GM21381 (cell line): ENCODE measurements around the gene TTC39C.
"Not testable (repeated sequence)": the region's sequence is repeated elsewhere in the genome, so short reads cannot be mapped to it uniquely, and the experiment has no call there.

Experiments used
- ATAC-seq: cut with Tn5 transposase; IDR thresholded peaks from one replicate; pipeline ENCODE4 v1.9.1; 2021; ENCODE audit warnings: mild to moderate bottlenecking, moderate library complexity; ENCODE audit not compliant: unreplicated experiment

TTC39C gene

DNA sequence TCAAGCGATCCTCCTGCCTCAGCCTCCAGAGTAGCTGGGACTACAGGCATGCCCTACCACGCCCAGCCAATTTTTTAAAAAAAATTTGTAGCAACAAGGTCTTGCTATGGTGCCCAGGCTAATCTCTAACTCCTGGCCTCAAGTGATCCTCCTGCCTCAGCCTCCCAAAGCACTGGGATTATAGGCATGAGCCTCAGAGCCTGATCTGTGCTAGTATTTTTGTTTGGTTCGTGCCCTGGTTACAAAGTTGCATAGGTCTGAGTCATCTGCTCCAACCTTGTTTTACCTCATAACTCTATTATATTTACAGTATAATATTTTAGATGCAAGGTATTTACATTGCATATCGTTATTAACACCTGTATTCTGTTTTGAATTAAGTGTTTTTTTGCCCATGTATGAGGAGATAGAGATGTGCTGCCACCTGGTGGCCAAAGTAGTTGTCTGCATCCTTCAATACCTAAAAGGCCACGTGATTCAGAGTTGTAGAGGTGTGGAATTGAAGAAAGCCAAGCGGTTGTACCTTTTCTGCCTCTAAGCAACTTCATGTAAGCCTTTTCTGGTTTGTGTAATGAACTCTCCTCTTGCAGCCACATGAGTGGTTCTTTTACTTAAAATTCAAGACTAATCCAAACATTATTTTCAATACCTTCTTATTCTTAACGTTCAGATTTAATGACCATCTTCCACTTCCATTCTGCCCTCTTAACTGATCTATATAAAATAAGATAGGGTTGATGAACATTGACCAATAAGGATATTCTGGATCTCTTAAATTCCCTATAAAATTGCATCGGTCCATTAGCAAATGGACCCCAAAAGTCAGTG is 104.4 kb downstream of the TTC39C start:
- no peak for ATAC-seq

DNA sequence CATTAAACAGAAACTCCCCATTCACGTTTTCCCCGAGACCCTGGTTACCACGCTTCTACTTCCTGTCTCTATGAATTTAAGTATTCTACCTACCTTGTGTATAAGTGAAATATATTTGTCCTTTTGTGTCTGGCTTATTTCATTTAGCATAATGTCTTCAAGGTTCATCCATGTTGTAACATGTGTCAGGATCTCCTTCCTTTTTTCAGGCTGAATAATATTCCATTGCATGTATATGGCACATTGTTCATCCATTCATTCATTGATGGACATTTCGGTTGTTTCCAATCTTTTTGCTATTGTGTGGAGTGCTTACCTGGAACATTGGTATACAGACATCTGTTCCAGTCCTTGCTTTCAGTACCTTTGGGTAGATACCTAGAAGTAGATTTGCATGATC is 106.1 kb downstream of the TTC39C start:
- no peak for ATAC-seq

DNA sequence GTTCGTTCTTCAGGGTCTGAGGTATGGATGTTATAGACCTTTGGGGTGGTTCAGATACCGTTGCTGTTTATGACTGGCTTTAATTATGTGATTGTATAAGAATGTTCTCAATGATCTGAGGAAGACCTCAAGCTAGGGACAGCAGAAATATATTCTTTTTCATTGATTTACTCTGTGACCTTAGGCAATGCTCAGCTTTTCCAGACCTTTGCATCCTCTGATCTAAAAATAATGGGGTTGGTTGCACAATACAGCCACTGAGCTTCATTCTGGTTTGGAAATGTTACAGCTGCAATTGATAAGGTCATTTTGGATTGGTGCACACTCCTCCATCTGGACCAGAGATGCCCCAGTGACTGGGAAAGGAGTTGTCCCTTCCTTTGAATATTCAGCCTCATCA is 107.1 kb downstream of the TTC39C start:
- no peak for ATAC-seq

DNA sequence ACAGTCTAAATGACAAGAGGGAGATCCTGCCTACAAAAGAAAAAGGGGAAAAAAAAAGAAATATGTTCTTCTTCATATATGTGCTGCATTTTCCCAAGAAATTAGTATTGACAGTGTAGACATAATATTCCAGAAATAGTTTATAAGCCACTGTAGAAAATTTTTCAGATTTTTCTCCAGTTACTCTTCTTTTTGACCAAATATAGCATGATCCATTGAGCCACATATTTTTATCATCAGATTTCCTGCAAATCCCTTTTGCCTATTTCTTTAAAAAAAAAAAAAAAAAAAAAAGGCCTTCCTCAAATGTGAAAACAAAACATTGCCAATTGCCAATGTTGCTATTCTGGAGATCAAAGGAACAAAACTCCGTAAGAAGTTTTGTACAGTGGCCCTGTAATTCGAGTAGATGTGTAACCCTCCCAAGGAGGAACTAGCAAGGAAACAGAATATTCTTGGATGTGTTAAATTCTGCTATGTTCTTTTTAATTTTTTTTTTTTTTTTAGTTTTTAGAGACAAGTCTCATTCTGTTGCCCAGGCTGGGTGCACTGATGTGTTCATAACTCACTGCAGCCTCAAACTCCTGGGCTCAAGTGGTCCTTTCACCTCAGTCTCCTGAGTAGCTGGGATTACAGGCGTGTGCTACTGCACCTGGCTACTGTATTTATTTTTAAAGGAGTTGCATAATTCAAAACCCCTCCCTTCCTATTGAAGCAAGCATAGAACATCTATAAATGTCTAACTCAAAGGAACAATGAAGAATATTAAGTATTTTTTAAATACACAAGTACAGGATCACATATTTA is 111.8 kb downstream of the TTC39C start:
- ATAC-seq: no peak

DNA sequence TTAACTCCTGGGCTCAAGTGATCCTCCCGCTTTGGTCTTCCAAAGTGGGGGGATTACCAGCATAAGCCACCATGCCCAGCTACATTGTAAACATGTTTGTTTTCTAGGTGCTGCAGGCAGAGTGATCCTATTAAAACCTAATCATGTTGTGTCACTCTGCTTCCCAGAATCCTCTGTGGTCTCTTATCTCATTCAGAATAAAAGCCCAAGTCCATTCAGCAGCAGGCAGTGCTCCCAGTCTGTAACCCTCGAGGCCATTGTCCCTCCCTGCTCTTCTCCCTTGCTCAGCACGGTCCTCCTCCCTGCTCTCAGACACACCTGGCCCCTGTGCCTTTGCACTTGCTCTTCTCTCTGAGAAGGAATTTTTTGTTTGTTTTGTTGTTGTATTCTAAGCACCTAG is 113.2 kb downstream of the TTC39C start:
- no peak for ATAC-seq

DNA sequence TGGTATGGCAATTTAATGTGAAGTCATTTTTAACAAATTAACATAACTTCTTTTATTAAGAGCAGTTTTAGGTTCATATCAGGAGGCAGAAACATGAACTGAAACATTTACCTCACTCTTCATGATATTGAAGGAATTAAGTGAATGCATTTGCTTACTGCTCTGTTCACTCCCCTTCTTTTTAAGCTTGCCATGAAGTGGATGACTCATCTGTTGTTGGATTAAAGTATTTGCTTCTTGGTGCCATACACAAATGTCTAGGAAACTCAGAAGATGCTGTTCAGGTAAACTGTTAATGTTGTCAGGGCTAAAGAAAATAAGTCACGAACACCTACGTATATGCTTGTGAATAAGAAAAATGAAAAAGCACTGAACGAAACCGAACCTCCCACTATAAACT is 114.1 kb downstream of the TTC39C start:
- ATAC-seq: no peak

DNA sequence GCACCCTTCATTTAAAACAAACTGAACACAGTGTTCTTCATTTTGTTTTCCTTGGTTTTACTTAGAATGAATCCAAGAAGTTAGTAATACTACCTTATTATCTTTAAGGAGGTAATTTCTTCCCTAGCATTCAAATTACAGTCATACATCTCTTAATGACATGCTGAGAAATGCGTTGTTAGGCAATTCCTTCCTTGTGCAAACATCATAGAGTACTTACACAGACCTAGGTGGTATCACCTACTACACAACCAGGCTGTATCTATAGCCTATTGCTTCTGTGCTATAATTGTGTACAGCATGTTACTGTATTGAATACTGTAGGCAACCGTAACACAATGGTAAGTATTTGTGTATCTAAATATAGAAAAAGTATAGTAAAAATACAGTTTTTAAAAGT is 115.9 kb downstream of the TTC39C start:
- ATAC-seq: no peak

DNA sequence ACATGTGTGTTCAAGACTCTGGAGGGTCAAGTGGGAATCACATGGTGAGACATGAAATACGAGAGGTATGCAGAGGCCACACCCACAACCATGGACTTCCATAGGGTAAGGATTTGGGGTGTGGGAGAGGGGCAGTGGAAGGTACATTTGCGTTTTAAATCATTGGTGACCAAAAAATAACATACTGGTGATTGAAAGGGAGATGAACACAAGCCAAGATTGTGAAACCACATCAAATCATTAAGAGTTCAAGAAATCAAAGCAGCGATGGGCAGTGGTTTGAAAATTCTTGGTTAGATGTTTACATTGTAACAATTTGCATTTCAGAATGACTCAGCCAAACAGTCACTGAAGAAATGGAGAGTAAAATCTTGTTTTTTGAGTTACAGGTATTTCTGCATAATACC is 122.4 kb downstream of the TTC39C start:
- ATAC-seq: no peak

DNA sequence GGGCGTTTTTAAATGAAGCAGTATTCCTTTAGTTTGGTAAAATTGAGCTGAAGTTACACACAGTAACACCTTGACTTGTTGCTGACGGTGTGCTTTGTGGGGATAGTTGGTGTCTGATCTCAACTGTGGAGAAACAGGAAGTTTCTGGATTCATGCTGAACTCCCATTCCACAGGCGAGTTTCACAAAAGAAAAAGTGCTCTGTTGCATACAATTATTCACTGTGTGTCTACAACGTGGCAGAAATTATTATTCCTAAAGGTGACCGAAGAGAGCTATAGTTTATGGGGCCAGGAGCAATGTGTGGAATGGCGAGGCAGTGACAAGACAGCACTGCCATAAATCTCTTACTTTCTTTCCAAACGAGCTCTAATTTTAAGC is 123.8 kb downstream of the TTC39C start:
- ATAC-seq: peak; percentile 16

DNA sequence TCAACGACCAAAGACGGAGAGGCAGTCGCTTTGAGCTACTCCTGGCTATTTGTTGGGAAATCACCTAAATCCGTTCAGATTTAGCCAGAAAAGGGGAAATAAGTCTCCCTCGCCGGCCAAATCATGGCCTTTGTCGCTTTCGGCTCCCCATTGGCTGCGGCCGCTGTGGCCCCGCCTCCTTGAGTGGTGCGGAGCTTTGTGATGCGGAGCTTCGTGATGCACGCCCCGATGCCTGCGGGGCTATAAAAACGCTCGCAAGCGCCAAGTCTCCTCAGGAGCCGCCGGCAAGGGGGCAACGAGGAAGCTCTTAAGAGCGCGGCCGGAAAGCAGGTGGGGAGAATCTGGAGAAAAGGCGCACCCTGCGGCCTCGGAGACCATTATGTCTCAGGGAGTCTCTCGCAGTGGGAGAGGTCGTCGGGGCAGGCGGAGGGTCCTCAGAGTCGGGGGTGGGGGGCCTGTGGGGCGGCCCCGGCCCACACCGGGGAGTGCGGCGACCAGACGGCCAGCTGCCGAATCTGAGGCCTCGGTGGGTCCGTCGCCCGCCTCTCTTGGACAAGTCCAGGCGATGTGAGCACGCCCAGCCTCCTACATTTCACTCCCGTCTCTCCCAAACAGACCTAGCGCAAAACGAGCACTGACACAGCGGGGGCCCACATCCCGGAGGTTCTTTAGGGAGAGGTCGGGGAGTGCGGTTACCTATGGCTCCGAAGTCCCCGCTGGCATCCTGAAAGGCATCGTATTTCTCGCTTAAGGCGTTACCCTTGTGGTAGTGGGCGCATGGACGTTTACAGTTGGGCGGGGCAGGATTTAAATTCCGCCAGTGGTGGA is 124.4 kb downstream of the TTC39C start, which contains the start of gene CABYR:
TSS of gene CABYR (plus strand) at position 274 of the 828 bp plus-strand sequence. CDS start 4,053 bp downstream, outside the sequence.
- peak; percentile 91 for ATAC-seq

DNA sequence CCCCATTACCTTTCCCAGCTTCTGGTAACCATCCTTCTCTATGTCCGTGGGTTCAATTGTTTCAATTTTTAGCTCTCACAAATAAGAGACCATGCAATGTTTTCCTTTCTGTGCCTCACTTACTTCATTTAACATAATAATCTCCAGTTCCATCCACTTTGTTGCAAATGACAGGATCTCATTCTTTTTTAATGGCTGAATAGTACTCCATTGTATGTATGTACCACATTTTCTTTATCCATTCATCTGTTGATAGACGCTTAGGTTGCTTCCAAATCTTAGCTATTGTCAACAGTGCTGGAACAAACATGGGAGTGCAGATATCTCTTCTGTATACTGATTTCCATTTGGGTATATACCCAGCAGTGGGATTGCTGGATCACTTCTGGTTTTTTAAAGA is 126.1 kb downstream of the TTC39C start:
- ATAC-seq: no peak

DNA sequence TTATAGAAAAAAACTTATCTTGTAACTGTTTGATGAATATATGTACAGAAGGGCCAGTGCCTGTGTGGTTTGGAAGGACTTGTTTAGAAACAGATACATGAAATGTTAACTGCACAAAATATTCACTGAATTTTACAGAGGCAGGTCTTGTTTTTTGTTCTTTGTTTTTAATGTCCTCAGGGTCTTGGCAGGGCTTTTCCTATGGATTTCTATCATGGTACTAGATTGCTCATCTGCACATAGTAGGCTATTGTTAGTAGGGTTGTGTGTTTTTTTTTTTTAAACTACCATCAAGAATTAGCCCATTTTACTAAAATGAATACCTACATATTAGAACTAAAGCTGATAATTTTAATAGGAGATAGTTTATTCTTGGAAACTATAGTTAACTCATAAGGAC is 127.8 kb downstream of the TTC39C start:
- ATAC-seq: no peak

DNA sequence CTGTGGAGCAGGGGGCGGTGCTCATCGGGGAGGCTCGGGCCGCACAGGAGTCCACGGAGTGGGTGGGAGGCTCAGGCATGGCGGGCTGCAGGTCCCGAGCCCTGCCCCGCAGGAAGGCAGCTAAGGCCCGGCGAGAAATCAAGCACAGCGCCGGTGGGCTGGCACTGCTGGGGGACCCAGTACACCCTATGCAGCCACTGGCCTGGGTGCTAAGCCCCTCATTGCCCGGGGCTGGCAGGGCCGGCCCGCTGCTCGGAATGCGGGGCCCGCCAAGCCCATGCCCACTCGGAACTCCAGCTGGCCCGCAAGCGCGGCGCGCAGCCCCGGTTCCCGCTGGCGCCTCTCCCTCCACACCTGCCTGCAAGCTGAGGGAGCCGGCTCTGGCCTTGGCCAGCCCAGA is 135.0 kb downstream of the TTC39C start:
- ATAC-seq: not testable (repeated sequence)

DNA sequence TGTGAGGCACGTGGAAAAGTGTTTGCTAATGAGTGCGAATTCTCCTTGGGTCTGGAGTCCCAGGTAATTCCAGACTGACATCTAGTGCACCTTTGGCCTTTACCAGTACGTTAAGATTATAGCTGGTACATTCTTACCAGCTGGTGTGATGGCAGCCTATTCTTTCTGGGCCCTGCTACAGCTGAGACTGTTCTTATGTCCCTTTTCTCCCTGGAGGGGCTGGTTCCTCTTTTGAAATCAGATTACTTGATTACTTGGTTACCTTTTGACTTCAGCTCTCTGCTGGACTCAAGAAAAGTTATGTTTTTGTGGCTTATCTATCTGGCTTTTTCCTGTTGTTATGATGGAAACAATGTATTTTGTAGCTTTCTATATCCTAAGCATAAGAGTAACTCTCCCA is 138.8 kb downstream of the TTC39C start:
- ATAC-seq: no peak

DNA sequence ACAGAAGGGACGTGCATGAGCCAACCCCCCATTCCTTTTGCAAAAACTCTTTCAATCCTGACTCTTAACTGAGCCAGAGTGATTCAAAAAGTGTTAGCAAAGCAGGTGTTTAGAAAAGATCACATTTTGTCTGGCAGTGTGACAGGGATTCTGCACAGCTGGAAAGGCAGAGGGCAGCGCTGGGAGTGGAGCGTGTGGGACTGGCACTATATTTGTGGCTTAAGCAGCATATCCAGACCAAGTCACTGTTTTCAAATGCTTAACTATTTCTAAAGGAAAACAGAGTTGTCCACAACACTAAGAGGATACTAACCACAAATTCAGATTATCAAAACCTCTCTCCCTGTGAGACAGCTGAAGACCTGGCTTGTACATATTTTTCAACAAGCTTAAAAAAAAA is 143.3 kb downstream of the TTC39C start:
- no peak for ATAC-seq

DNA sequence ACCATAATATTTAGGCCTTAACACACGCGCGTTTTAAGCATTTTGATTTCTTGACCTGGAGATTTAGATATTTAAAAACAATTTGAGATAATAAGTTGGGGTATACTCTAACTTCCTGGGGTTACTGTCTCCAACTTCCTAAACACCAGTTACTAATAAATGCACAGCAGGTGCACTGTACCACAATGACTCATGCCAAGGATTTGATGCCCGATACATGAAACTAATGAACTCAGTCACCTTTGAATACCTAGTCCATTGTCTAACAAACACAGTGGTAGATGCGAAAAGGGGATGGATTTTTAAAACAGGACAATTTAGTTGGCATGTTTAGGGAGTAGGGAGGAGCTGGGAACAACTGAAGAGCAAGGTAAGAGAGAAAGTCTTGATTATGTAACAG is 145.5 kb downstream of the TTC39C start:
- ATAC-seq: no peak

DNA sequence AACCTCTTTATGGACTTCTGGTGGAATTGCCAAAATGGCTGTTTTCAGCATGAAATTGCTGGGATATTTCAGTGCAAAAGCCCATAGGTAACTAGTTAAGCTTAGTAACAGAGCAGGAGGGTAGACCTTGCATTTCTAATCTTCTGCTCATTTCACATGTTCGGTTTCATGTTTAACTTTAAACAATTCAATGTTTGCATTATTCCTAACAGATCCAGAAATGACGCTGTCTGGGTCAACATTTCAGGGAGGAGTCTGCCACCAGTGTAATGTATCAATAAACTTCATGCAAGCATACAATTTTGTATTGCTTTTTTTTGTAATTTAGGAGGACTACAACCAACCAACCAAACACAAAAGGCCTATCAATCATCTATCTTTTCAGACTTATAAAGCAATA is 146.8 kb downstream of the TTC39C start:
- ATAC-seq: no peak

DNA sequence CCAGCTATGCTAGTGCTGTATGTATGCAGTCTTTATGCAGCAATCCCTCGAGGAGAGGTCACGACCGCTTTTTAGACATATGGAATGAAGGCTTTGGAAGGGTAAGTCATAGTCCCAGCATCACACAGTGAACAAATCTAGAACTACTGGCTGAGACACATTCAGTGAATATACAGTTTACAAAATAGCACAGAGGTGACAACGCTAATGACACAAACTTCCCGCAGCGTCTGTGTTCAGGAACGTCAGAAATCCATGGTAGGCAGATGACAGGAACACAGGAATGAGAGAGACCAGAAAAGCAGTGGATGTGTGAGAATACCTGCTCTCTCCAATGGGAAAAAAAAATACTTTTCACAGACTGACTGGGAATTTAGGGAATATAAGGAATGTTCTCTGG is 153.9 kb downstream of the TTC39C start:
- no peak for ATAC-seq

DNA sequence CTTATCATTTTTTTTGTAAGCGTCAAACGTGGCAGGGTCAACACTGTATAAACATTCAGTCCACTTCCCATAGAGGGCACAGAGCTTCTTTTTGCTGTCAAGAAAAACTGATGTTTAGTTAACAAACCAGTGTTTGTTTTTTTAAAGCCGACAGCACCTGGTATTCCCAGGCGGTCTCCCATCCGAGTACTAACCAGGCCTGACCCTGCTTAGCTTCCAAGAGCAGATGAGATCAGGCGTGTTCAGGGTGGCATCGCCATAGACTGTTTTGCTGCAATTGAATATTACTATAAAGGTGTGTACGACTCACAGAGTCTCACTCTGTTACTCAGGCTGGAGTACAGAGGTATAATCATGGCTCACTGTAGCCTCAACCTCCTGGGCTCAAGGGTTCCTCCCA is 155.8 kb downstream of the TTC39C start:
- ATAC-seq: no peak

DNA sequence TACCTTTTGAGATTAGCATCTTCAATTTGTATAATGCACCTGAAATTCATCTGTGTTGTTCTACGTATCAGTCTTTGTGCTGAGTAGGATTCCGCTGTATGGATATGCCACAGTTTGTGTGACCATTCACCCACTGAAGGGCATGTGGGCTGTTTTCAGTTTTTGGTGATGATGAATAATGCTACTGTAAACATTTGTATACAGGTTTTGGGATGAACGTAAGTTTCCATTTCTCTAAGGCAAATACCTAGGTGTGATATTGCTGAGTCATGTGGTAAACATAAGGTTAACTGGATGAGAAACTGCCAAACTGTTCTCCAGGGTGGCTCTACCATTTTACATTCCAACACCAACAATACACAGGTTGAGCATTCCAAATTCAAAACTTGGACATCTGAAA is 159.4 kb downstream of the TTC39C start:
- ATAC-seq: no peak

DNA sequence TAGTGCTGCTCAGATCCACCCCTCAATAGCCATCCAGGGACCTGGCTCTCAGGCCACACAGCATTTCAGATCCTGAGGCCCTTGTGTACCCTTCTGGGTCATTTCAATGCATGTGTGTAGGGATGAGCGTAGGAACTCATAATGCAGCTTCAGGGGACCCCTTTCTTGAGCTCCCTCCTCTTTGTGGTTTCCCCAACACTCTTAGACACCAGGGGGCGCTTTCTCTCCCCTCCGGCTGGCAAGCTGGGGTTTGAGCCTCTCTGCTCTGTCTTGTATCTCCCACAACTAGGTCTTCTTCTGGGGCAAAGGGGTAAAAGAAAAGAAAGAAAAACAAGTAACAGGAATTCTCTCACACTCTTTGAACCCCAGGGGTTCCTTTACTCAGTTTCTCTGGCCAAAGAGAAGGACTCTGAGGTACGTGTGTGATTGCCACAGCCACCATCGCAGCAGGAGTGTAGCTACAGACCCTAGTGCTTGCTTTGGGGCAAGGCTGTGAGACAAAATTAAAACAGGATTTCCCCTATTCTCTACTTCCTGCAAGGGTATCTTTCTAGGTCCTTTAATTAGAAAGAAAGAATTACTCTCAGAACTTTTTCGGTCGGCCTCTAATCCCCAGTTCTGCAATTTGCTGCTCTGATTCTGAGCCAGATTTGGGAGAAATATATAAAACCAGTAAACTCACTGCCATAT is 162.3 kb downstream of the TTC39C start:
- peak; percentile 83 for ATAC-seq
